ENCODE data around the gene FUT3. TPM values are rescaled to one million over a fixed set of nuclear protein-coding genes. Genes with fewer than 3 reads are reported as not detected.

The FUT3 gene
- total and polyA plus RNA-seq, 2 of the 8 experiments (the other 6 are each of a cell fraction or from before 2014, with no cell fraction given), result 0.15 to 0.63 TPM

DNA sequence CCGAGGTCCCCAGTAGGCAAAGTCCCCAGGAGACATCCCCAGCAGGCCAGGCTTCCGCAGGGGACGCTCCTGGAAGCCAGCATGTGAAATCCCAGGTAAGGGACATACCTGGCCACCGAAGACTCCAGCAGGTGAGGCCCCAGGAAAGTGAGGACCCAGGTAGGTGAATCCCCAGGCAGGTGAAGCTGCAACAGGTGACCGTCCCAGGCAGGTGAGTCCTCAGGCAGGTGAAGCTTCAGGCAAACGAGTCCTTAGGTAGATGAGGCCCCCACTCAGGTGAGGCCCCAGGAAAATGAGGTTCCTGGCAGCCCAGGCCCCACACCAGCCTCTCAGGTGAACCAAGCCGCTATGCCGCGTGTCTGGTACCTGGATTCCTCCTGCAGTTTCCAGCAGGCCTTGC lies 20.1 kb downstream of the FUT3 start (continued):
- TF ChIP-seq KDM5A (IDR thresholded peaks at IDR 0.05; ENCODE audit: low read length) (no peak), HDAC2 (IDR thresholded peaks at IDR 0.05; ENCODE audit: borderline replicate concordance in 1 of 2, low read depth in 2 of 2, low read length in 2 of 2) (no peak), CBX5 (IDR thresholded peaks at IDR 0.05; ENCODE audit: low read depth, low read length) (no peak), TCF12 (IDR thresholded peaks at IDR 0.05; ENCODE audit: low read depth, low read length) (no peak), FOSL1 (IDR thresholded peaks at IDR 0.05; ENCODE audit: insufficient read depth, low read depth, low read length) (no peak)

All from H1 (cell line).